NOMO-1 treated with dmso at 0.1 percent for 144 hours (cell line): ENCODE results near the gene UBE2I.
"Not testable (repeated sequence)": the region's sequence is repeated elsewhere in the genome, so short reads cannot be mapped to it uniquely, and the experiment has no call there.

Source experiments
- DNase-seq: peaks from one replicate; lab custom pipeline; 2025; ENCODE audit not compliant: unreplicated experiment; lab: John Stamatoyannopoulos, UW

UBE2I gene

GRCh38 chr16:1308977-1309885, at the start of gene UBE2I:
UBE2I (plus strand) TSS chr16:1309636; CDS start chr16:1314031, 4,395 bp downstream.
- peak; percentile 91 for DNase-seq

DNA sequence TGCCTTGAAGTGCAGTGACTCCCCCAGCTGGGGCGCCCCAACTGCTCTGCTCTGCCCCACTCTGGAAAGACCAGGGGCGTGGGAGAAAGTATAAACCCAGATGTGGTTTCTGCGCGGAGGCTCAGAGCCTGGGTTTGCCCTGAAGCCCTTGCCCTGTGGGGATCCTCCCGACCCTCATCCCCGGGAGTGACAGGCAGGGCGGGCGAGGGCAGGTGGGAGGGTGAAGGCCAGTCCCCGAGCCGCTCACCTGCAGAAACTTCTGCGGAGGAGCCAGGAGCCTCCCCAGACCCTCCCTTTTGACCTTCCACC, 49.7 kb upstream of the UBE2I start:
- DNase-seq, result no peak

DNA sequence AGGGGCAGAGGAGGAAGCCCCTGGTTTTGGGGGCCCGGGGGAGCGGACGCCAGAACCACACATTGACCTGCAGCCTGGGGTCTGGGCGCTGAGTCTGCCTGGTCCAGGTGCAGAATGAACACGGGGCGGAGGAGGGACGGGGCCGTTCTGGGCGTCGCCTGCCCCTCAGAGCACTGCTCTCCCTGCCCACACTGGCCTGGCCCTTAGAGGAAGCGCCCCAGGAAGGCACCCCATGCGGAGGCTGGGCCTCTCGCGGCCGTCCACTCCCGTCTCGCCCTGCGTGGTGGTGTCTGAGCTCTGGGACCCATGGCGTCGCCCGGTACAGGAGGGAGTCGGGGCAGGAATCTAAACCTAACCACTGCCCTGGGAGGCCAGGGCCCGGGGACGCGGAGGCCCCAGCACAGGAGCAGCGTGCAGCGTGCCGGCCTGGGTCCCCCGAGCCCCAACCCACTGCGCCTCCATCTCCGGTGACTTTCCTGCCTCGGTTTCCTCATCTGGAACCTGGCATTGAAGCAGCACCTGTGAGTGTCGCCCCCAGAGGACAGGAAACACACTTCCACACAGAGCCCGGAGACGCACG, 49.2 kb upstream of the UBE2I start:
- DNase-seq, result no peak

DNA sequence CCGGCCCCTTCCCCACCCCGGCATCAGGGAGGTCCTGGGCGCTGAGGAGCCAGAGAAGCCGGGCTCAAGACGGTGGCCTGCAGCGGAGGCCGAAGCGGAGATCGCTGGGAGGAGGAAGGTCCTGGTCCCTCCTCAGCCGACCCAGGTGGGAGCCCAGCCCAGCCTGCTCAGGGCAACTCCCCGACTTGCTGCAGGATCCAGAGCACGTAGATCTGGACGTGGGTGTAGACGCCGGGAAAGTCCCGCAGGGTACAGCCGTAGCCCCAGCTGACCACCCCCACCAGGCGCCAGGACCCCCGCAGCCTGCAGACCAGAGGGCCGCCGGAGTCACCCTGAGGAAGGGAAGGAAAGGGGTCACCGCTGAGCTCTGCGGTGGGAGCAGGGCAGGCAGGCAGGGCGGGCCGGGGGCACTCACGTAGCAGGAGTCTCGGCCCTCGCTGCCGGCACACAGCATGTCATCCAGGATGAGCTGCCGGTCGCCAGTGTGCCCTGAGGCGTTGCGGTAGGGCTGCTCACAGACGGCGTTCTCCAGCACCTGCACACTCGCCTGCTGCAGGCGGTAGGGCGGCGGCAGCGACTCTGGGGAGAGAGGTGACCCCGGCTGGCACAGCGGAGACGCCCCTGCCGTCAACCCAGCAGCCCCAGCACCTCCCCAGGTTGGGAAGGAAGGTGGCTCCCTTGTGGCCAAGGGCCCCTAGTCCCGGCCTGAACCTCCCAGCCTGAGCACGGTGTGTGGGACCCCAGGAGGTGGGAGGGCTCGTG, 48.1 kb upstream of the UBE2I start:
- DNase-seq, result no peak

DNA sequence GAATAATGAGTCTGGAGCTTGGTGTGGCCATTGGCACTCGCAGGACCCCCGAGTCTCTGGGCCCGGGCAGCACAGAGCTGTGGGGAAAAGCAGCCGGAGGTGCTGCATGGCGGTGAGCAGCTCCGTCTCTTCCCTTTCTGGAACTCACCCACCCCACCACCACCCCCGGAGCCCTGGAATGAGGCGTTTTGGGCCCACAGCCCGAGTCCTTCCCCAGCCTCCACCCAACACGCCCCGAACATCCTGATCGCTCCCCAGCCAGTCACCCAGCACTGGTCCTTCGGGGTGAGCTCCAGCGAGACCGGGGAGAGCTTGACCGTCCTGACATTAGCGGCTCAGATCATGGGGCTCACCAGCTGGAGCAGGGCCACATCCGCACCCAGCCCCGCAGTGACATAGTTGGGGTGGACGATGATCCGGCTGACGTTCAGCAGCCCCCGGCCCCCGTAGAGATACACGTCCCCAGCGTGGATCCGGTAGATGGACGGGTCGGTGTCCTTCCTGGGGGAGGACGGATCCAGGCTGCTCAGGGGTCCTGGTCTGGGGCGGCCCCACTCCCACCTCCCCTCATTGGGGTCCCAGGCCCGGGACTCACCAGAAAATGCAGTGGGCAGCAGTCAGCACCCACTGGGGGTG, 47.1 kb upstream of the UBE2I start:
- no peak for DNase-seq

GRCh38 chr16:1262846-1263221, 46.6 kb upstream of the UBE2I start:
- no peak for DNase-seq

GRCh38 chr16:1263591-1264344, 45.7 kb upstream of the UBE2I start:
- no peak for DNase-seq

GRCh38 chr16:1264345-1265089, 44.9 kb upstream of the UBE2I start:
- no peak for DNase-seq

DNA sequence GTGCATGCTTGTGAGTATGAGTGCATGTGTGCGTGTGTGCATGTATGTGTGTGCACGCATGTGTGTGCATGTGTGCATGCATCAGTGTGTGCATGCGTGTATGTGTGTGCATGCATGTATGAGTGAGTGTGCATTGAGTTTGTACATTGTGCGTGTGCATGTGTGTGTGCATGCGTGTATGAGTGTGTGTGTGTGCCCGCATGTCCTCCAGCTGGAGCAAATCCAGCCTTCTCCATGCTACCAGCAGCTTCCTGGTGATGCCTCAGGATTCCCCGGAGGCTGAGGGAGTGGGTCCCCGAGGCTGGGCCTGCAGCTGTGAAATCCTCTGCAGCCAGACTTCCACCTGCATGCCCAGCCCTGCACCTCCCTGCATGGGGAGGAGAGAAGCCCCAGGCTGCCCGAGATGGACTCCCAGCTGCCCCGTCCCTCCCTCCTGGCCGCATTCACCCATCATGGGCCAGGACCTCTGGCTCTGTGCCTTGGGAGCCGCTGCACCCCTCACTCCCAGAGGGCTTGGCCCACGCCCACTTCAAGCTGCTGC, 44.3 kb upstream of the UBE2I start:
- DNase-seq, result no peak

DNA sequence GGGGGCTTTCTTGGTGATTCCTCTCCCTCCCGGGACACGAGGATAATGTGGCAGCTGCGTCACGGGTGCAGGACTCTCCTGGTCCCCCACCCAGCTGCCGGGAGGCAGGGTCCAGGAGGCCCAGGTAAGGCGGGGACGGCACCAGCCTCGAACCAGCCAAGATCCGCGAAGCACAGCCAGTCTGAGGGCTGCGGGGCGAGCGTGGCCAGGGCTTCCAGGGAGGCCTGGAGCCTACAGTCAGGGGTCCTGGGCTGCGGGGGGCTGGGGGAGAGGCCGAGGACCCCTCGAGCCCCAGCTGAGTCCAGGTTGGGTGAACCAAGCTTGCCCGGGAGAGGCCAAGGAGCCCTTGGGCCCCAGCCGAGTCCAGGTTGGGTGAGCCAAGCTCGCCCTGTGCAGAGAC, 43.6 kb upstream of the UBE2I start:
- DNase-seq, result no peak

DNA sequence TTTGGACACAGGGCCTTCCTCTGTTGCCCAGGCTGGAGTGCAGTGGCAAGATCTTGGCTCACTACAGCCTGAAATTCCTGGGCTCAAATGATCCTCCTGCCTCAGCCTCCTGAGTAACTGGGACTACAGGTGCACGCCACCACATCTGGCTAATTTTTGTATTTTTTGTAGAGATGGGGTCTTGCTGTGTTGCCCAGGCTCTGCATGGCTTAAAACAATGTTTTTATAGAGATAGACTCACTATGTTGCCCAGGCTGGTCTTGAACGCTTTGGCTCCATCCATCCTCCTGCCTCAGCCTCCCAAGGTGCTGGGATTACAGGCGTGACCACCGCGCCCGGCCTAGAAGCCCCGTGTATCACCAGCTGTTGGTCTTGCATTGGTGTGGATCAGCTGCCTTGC, 40.0 kb upstream of the UBE2I start:
- DNase-seq, result not testable (repeated sequence)

DNA sequence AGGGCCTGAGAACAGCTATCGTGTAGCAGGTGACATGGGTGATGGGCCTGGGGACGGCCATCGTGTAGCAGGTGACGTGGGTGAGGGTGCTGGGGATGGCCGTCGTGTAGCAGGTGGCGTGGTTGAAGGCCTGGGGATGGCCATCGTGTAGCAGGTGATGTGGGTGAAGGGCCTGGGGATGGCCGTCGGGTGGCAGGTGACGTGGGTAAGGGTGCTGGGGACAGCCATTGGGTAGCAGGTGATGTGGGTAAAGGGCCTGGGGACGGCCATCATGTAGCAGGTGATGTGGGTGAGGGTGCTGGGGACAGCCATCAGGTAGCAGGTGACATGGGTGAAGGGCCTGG, 38.1 kb upstream of the UBE2I start:
- DNase-seq, result no peak

GRCh38 chr16:1271724-1272413, 37.6 kb upstream of the UBE2I start:
- not testable (repeated sequence) for DNase-seq

DNA sequence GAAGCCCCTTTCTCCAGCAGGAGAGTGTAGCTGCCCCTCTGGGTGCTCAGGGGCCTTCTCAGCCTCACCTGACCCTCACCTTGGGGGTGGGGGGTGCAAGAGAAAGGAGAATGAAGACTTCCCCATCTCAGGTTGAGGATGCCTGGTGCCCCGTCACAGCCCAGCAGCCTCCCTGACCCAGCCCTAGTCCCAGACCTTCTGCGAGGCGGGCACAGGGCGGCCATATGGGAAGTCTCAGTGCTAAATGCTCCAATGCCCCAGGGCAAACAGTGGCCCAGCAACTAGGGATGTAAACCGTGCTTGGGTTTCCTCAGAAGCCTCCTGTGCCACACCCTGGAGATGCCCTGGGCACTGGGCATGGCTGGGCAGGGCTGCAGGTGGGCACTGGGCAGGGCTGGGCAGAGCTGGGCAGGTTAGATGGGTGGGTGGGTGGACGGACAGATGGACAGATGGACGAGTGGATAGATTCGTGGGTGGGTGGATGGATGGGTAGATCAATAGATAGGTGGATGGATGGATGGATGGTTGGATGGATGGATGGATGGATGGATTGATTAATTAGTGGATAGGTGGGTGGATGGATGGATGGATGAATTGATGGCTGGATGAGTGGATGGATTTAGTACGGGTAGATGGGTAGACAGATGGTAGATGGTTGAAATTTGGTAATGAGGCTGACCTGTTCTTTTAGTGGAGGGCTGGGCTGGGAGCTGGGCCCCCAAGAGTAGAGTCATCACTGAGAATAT, 36.8 kb upstream of the UBE2I start:
- DNase-seq, result no peak

DNA sequence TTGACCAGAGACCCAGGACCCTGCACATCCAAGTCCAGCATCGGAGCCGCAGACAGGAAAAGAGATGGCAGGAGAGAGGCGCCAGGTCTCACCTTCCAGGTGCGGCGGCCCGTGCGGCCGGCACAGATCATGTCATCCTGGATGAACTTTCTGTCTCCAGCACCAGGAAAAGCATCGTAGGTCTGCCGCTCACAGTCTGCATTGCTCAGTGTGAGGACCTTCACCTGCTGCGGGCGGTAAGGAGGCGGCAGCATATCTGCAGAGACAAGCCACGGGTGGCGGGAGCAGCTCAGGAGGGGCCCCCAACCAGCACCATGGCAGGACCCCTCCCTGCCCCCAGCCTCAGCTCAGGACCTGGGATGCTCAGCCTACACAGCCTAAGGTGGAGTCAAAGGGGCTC, 35.6 kb upstream of the UBE2I start:
- no peak for DNase-seq

DNA sequence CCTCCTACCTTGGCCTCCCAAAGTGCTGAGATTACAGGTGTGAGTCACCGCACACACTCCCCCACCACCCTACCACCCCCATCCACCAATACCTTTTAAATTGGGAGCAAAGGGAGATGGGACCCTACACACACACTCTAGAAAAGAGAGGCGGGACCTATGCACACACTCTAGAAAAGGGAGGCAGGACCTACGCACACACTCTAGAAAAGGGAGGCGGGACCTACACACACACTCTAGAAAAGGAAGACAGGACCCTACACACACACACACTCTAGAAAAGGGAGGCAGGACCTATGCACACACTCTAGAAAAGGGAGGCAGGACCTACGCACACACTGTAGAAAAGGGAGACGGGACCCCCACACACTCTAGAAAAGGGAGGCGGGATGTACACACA, 34.7 kb upstream of the UBE2I start:
- no peak for DNase-seq

DNA sequence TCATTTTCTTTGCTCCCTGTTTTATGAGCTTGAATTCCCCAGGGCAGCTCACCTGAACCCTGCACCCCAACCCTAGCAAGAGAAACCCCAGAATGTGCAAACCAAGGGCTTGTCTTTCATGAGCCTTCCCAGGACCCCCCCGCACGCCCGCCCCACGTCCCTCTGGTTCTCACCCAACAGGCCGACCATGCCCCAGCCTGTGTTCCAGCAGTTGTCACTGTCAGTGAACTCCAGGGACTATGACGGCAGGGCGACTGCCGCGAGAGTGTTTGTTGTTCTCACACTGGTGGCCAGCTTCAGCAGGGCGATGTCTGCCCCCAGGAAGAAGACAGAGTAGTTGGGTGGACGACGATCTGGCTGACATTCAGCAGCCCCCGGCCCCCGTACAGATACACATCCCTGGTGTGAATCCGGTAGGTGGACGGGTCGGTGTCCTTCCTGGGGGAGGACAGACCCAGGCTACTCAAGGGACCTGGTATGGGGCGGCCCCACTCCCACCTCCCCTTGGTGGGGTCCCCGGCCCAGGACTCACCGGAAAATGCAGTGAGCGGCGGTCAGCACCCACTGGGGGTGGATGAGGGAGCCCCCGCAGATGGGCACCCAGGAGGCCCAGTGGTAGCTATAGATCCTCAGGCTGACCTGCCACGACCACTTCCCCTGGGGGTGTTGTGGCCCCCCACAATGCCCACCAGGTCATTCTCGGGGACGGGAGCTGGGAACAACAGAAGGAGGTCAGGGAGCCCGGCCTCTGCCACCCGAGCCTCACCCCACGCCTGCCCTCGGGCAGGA, 33.5 kb upstream of the UBE2I start:
- DNase-seq, result no peak

DNA sequence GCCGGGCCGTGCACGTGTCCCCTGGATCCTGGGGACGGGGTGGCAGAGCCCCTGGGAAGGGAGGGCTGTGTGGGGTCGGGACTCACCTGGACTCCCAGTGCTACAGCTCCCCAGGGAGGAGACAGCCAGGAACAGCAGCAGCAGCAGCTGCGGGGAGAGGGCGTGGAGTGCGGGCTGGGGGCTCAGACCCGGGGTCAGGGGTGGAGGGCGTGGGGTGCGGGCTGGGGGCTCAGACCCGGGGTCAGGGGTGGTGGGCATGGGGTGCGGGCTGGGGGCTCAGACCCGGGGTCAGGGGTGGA, 32.9 kb upstream of the UBE2I start:
- DNase-seq, result no peak
